Testis (tissue), 2 donors: ENCODE data around the gene IMPG2.

Experiments
- POLR2A ChIP-seq: fragments of 450-650 bp; IDR thresholded peaks from one replicate; pipeline ENCODE4 v1.6.1; 2017; ENCODE audit warnings: antibody characterized with exemption, mild to moderate bottlenecking, moderate library complexity
- TF ChIP-seq, protein P1 (sequence below), 3 experiments: fragments of 450-650 bp in 2 of 3; fragments of 200-600 bp in 1 of 3; sonication (generic) in 1 of 3; IDR thresholded peaks; one replicate each; pipeline ENCODE4 v1.5.1; 2016 to 2019; ENCODE audit warnings: antibody characterized with exemption in 3 of 3, mild to moderate bottlenecking in 2 of 3, moderate library complexity in 1 of 3

DNA sequence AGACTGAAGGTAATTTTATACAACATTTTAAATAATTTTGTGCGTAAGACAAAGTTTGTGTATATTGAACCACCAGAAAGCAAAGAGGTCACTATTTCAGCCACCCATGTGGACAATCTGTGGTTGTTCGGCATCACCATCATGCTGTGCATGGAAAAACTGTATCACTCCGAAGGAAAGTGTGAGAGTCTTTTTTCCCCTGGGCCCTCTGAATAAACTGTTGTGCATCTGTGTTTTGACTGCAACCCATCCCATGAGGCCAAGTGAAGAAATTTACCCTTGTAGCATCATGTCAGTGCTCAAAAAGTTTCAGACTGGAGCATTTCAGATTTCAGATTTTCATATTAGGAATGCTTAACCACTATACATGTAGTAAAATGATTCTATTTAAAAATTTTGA is 85.3 kb downstream of the IMPG2 start:
- TF ChIP-seq, protein P1, sequence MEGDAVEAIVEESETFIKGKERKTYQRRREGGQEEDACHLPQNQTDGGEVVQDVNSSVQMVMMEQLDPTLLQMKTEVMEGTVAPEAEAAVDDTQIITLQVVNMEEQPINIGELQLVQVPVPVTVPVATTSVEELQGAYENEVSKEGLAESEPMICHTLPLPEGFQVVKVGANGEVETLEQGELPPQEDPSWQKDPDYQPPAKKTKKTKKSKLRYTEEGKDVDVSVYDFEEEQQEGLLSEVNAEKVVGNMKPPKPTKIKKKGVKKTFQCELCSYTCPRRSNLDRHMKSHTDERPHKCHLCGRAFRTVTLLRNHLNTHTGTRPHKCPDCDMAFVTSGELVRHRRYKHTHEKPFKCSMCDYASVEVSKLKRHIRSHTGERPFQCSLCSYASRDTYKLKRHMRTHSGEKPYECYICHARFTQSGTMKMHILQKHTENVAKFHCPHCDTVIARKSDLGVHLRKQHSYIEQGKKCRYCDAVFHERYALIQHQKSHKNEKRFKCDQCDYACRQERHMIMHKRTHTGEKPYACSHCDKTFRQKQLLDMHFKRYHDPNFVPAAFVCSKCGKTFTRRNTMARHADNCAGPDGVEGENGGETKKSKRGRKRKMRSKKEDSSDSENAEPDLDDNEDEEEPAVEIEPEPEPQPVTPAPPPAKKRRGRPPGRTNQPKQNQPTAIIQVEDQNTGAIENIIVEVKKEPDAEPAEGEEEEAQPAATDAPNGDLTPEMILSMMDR (IDR thresholded peaks at IDR 0.05): no peak
- no peak for TF ChIP-seq POLR2A
